CD4-positive, alpha-beta T cell (primary cell): ENCODE data around the gene ATP2B2. TPM values are rescaled to one million over a fixed set of nuclear protein-coding genes. Genes with fewer than 3 reads are reported as not detected.

Experiments
- ATAC-seq: fragments of 200-7000 bp; cut with Tn5 transposase; one replicate; pipeline ENCODE4 v1.10.0; 2022; ENCODE audit warnings: mild to moderate bottlenecking; ENCODE audit not compliant: poor library complexity
- CTCF ChIA-PET: fragments of 350-600 bp; sonication (Branson Sonifier 250); formaldehyde crosslinking; loops from one replicate; lab custom pipeline; 2021; ENCODE audit warnings: antibody characterized with exemption, inconsistent platforms; lab: Charles Lee
- POLR2A ChIA-PET: fragments of 350-600 bp; sonication (Branson Sonifier 250); formaldehyde crosslinking; loops from one replicate; lab custom pipeline; 2021; ENCODE audit warnings: antibody characterized with exemption, inconsistent platforms; lab: Charles Lee
- DNase-seq, 14 experiments: peaks; one replicate each; pipeline ENCODE4 v3.0.0-alpha.2; 2013 to 2020; ENCODE audit warnings: mixed read lengths in 2 of 14
- H3K27ac ChIP-seq, 2 donors: one replicate each; pipeline versions ENCODE4 v1.5.1 to v1.7.0; 2013; ENCODE audit warnings: low read length in 2 of 2, low read depth in 1 of 2, mild to moderate bottlenecking in 1 of 2
- H3K27me3 ChIP-seq, 2 experiments: 1 replicate in 1 of 2; 2 replicates in 1 of 2; pipeline versions ENCODE4 v1.6.1 to v1.7.0; 2013; ENCODE audit warnings: low read length in 2 of 2, control low read depth in 1 of 2, mild to moderate bottlenecking in 1 of 2, moderate library complexity in 1 of 2; ENCODE audit not compliant: insufficient read depth in 2 of 2, control insufficient read depth in 1 of 2
- H3K36me3 ChIP-seq: one replicate; pipeline ENCODE4 v1.6.1; 2013; ENCODE audit warnings: low read length, control low read depth; ENCODE audit not compliant: insufficient read depth
- H3K4me1 ChIP-seq: one replicate; pipeline ENCODE4 v1.6.1; 2013; ENCODE audit warnings: low read length, control low read depth; ENCODE audit not compliant: insufficient read depth
- H3K4me3 ChIP-seq: one replicate; pipeline ENCODE4 v1.5.1; 2013; ENCODE audit warnings: mild to moderate bottlenecking, low read length, moderate library complexity
- H3K9me3 ChIP-seq, 2 experiments: 1 replicate in 1 of 2; 2 replicates in 1 of 2; pipeline versions ENCODE4 v1.6.1 to v1.7.0; 2013; ENCODE audit warnings: low read length in 2 of 2, mild to moderate bottlenecking in 2 of 2, control low read depth in 1 of 2, moderate library complexity in 1 of 2; ENCODE audit not compliant: control insufficient read depth in 1 of 2, insufficient read depth in 1 of 2
- H3K27ac Mint-ChIP-seq: one replicate; pipeline ENCODE4 v1.8.0; 2020; ENCODE audit warnings: mixed read lengths
- H3K27me3 Mint-ChIP-seq: one replicate; pipeline ENCODE4 v1.8.0; 2021; ENCODE audit warnings: mixed read lengths
- H3K36me3 Mint-ChIP-seq: one replicate; pipeline ENCODE4 v1.8.0; 2021; ENCODE audit warnings: low read depth, mixed read lengths
- H3K4me1 Mint-ChIP-seq: one replicate; pipeline ENCODE4 v1.8.0; 2021; ENCODE audit warnings: low read depth, mixed read lengths
- H3K4me3 Mint-ChIP-seq: one replicate; pipeline ENCODE4 v1.8.0; 2020; ENCODE audit warnings: mild to moderate bottlenecking, mixed read lengths
- H3K9me3 Mint-ChIP-seq: one replicate; pipeline ENCODE4 v1.8.0; 2020; ENCODE audit warnings: mixed read lengths
- intact Hi-C, 2 experiments: fragments of 100-400 bp; cut with DNase I in 1 of 2; cut with micrococcal nuclease in 1 of 2; formaldehyde crosslinking; loops; one replicate each; pipeline versions ENCODE4 v1.15.1 to v1.9.0; 2023 to 2025; cut with DNase I, micrococcal nuclease
- total RNA-seq, 174 experiments: library from RNA in 2 of 174; stranded (reverse) in 2 of 174; gene quantifications; one replicate each; pipeline ENCODE4 v1.2.3 and lab custom pipeline; 2021 to 2026
- TF ChIP-seq, protein P1 (sequence below): fragments of 200-600 bp; IDR thresholded peaks from one replicate; pipeline ENCODE4 v1.8.0; 2022; ENCODE audit warnings: antibody characterized with exemption, mild to moderate bottlenecking

ATP2B2 gene
- total RNA-seq, 2 experiments from 2014 or later, result not detected

DNA sequence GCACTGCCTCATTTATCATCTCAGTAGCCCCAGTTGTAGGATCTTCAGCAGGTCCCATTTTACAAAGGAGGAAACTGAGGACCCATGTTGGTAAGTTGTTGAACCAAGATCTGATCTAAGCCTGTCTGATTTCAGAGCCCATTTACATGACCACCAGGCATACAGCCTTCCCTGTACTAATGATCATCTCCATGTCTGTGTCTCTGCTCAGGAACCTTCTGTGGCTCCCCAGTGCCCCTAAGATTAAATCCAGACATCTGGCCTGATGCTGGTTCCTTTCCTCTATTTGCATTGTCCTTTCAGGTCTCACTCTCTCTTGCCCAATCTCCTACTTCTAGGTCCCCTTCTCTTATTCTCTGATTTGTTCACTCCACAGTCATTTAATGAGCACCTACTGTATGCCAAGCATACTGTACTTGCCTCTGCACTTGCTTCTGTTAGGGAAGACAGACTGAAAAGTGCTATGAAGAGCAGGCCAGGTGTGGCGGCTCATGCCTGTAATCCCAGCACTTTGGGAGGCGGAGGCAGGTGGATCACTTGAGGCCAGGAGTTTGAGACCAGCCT, 32.4 kb downstream of the ATP2B2 start:
- Mint-ChIP-seq H3K4me1 (peaks cover 4% of the 10 kb centered on the region), H3K27ac (no peak overlapping the region), H3K4me3 (no peak overlapping the region), H3K36me3 (no peaks in the 10 kb centered on the region), H3K27me3 (peaks cover 31% of the 10 kb centered on the region), H3K9me3 (no peaks in the 10 kb centered on the region)
- Histone ChIP-seq H3K27ac (no peak overlapping the region), H3K9me3 (no peaks in the 10 kb centered on the region), H3K4me1 (peaks cover 4% of the 10 kb centered on the region), H3K27me3 (peaks cover 7 to 8% of the 10 kb centered on the region in 2 experiments), H3K36me3 (no peaks in the 10 kb centered on the region), H3K4me3 (no peak overlapping the region)
- intact Hi-C loops, result no loop called here
- CTCF ChIA-PET, result no interaction called here
- POLR2A ChIA-PET, result no interaction called here
- no peak for ATAC-seq
- TF ChIP-seq, protein P1, sequence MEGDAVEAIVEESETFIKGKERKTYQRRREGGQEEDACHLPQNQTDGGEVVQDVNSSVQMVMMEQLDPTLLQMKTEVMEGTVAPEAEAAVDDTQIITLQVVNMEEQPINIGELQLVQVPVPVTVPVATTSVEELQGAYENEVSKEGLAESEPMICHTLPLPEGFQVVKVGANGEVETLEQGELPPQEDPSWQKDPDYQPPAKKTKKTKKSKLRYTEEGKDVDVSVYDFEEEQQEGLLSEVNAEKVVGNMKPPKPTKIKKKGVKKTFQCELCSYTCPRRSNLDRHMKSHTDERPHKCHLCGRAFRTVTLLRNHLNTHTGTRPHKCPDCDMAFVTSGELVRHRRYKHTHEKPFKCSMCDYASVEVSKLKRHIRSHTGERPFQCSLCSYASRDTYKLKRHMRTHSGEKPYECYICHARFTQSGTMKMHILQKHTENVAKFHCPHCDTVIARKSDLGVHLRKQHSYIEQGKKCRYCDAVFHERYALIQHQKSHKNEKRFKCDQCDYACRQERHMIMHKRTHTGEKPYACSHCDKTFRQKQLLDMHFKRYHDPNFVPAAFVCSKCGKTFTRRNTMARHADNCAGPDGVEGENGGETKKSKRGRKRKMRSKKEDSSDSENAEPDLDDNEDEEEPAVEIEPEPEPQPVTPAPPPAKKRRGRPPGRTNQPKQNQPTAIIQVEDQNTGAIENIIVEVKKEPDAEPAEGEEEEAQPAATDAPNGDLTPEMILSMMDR, result no peak
- DNase-seq, result no peak

DNA sequence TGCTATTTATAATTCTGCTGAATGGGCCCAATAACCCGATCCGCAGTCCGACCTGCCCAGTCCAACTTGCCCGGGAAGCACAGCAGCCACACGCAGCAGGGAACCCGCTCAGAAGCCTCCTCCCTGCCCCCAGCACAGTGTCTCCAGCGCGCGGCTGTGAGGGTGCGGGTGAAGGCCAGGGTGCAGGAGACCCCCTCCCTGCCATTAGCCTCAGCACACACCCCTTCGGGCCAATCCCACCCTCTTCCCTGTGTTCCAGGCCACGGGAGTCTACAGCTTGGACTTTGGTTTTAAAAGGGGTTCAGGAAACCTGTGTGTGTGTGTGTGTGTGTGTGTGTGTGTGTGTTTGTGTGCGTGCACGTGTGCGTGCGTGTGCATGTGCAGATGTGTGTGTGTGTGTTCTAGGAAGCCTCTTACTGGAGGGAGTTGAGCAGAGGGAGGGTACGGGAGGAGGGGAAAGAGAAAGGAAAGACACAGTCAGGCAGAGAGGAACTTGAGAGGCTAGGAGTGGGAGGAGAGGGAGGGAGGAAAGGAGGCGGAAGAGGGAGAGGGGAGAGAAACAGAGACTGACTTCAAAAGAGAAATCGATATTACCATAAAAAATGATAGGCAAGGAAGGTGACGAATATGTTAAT, 34.2 kb downstream of the ATP2B2 start:
- Histone ChIP-seq H3K4me1 (peaks cover 4% of the 10 kb centered on the region), H3K27ac (no peak overlapping the region), H3K36me3 (no peaks in the 10 kb centered on the region), H3K9me3 (no peaks in the 10 kb centered on the region), H3K4me3 (no peak overlapping the region), H3K27me3 (peaks cover 7 to 8% of the 10 kb centered on the region in 2 experiments)
- H3K9me3 Mint-ChIP-seq, result no peaks in the 10 kb centered on the region
- ATAC-seq (no peak), DNase-seq (no peak)
- peaks cover 4% of the 10 kb centered on the region for H3K4me1 Mint-ChIP-seq
- intact Hi-C loops, result no loop called here
- no peak overlapping the region for H3K4me3 Mint-ChIP-seq
- TF ChIP-seq, protein P1, result no peak
- ChIA-PET CTCF (no interaction called here), POLR2A (no interaction called here)
- no peaks in the 10 kb centered on the region for H3K36me3 Mint-ChIP-seq
- no peak overlapping the region for H3K27ac Mint-ChIP-seq
- peaks cover 35% of the 10 kb centered on the region for H3K27me3 Mint-ChIP-seq

DNA sequence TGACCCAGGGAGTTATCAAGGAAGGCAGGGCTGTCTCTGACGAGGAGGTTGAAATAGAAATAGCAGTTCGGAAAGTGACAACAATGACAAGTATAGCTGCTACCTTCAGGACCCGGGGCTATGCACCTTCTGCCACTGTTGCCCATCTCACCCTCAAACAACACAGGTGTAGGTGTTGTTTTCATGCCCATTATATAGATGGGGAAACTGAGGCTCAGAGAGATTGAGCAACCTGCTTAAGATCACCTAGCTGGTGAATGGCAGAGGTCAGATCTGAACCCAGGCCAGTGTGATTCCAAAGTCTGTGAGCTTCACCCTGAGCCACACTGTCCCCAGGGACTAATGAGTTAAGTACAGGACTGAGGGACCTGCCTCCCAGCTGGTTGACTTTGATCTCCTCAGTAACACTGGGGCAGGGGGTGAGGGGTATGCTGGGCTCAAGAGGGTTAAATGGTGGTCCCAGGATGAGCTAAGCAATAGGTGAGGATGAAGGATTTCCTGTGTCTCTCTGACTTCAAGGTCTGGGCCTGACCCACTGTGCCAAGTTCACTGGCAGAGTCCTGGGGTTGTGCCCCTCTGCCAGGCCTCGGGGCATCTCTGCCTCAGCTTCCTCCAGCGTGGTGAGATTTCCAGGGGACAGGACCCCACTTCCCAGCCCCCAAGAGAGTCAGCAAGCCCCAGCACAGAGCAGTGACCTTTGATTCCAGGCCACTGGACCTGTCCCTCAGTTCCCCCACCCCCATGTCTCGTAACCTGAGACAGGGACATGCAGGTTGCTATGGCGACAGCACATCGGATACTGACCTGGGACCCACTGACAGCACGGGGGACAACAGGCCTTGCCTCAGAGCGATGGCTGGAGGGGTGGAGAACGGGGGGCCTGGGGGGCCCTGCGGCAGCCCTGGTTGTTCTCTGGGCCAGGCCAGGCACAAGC, 35.0 kb downstream of the ATP2B2 start:
- H3K4me3 ChIP-seq, result no peak overlapping the region
- Mint-ChIP-seq H3K27me3 (peaks cover 36% of the 10 kb centered on the region), H3K27ac (no peak overlapping the region), H3K9me3 (no peaks in the 10 kb centered on the region), H3K4me3 (no peak overlapping the region), H3K4me1 (peaks cover 4% of the 10 kb centered on the region), H3K36me3 (no peaks in the 10 kb centered on the region)
- DNase-seq (no peak), ATAC-seq (no peak)
- peaks cover 4% of the 10 kb centered on the region for H3K4me1 ChIP-seq
- H3K9me3 ChIP-seq, result no peaks in the 10 kb centered on the region
- intact Hi-C loops, result no loop called here
- TF ChIP-seq, protein P1, result no peak
- H3K27me3 ChIP-seq, result peaks cover 7 to 8% of the 10 kb centered on the region in 2 experiments
- H3K27ac ChIP-seq, result no peak overlapping the region
- CTCF ChIA-PET, result no interaction called here
- POLR2A ChIA-PET, result no interaction called here
- H3K36me3 ChIP-seq, result no peaks in the 10 kb centered on the region
